T-helper 1 cell treated with Interleukin-12 subunit alpha and Interleukin-12 subunit beta and Interleukin-4 antibody, amounts not matched to agents 30 μg/mL and 1 μg/mL, for 36 hours (primary cell): ENCODE results near the gene SCN3B.

ENCODE experiments used
- H3K27ac Mint-ChIP-seq: one replicate; pipeline ENCODE4 v1.8.0; 2021; ENCODE audit warnings: mild to moderate bottlenecking, mixed read lengths
- H3K27me3 Mint-ChIP-seq: one replicate; pipeline ENCODE4 v1.8.0; 2021; ENCODE audit warnings: low read depth, mixed read lengths
- H3K36me3 Mint-ChIP-seq: one replicate; pipeline ENCODE4 v1.8.0; 2021; ENCODE audit warnings: low read depth, mixed read lengths
- H3K4me1 Mint-ChIP-seq: one replicate; pipeline ENCODE4 v1.8.0; 2021; ENCODE audit warnings: low read depth, mixed read lengths
- H3K4me3 Mint-ChIP-seq: one replicate; pipeline ENCODE4 v1.8.0; 2021; ENCODE audit warnings: mild to moderate bottlenecking, moderate library complexity, mixed read lengths
- H3K9me3 Mint-ChIP-seq: one replicate; pipeline ENCODE4 v1.8.0; 2021; ENCODE audit warnings: mixed read lengths

SCN3B gene

GRCh38 chr11:123654566-123655081, at the start of gene SCN3B:
Gene SCN3B, minus strand, starts transcription at chr11:123654624. Its CDS starts 823 bp downstream, at chr11:123653801.
- peaks cover 54% of the 10 kb centered on the region for H3K27me3 Mint-ChIP-seq
- no peak within 1 kb of the TSS for H3K27ac Mint-ChIP-seq
- peaks cover 15% of the 10 kb centered on the region for H3K9me3 Mint-ChIP-seq
- H3K4me3 Mint-ChIP-seq, result peak within 1 kb of the TSS; percentile 62
- peaks cover 11% of the 10 kb centered on the region for H3K4me1 Mint-ChIP-seq
- peaks cover 1% of the 10 kb centered on the region for H3K36me3 Mint-ChIP-seq

GRCh38 chr11:123702696-123703095, 48.3 kb upstream of the SCN3B start:
- no peak overlapping the region for H3K4me3 Mint-ChIP-seq
- peaks cover 20% of the 10 kb centered on the region for H3K27me3 Mint-ChIP-seq
- H3K4me1 Mint-ChIP-seq, result peaks cover 2% of the 10 kb centered on the region
- no peaks in the 10 kb centered on the region for H3K9me3 Mint-ChIP-seq
- no peak overlapping the region for H3K27ac Mint-ChIP-seq
- H3K36me3 Mint-ChIP-seq, result no peaks in the 10 kb centered on the region

GRCh38 chr11:123702139-123702538, 47.7 kb upstream of the SCN3B start:
- no peaks in the 10 kb centered on the region for H3K36me3 Mint-ChIP-seq
- no peak overlapping the region for H3K27ac Mint-ChIP-seq
- peaks cover 22% of the 10 kb centered on the region for H3K27me3 Mint-ChIP-seq
- H3K4me1 Mint-ChIP-seq, result peaks cover 2% of the 10 kb centered on the region
- no peak overlapping the region for H3K4me3 Mint-ChIP-seq
- H3K9me3 Mint-ChIP-seq, result no peaks in the 10 kb centered on the region

- no peak overlapping the region for H3K4me3 Mint-ChIP-seq
- no peaks in the 10 kb centered on the region for H3K36me3 Mint-ChIP-seq
- H3K27ac Mint-ChIP-seq, result no peak overlapping the region
- no peaks in the 10 kb centered on the region for H3K9me3 Mint-ChIP-seq
- H3K4me1 Mint-ChIP-seq, result peaks cover 2% of the 10 kb centered on the region
- H3K27me3 Mint-ChIP-seq, result peaks cover 22% of the 10 kb centered on the region
Observed at GRCh38 chr11:123700772-123701171, 46.3 kb upstream of the SCN3B start.

- no peak overlapping the region for H3K4me3 Mint-ChIP-seq
- no peak overlapping the region for H3K27ac Mint-ChIP-seq
- peaks cover 28% of the 10 kb centered on the region for H3K27me3 Mint-ChIP-seq
- H3K36me3 Mint-ChIP-seq, result no peaks in the 10 kb centered on the region
- H3K4me1 Mint-ChIP-seq, result peaks cover 2% of the 10 kb centered on the region
- no peaks in the 10 kb centered on the region for H3K9me3 Mint-ChIP-seq
Observed at GRCh38 chr11:123698546-123699127, 44.2 kb upstream of the SCN3B start.

- H3K27me3 Mint-ChIP-seq, result peaks cover 49% of the 10 kb centered on the region
- no peaks in the 10 kb centered on the region for H3K36me3 Mint-ChIP-seq
- no peak overlapping the region for H3K27ac Mint-ChIP-seq
- H3K4me3 Mint-ChIP-seq, result no peak overlapping the region
- peaks cover 2% of the 10 kb centered on the region for H3K4me1 Mint-ChIP-seq
- no peaks in the 10 kb centered on the region for H3K9me3 Mint-ChIP-seq
Observed at GRCh38 chr11:123696183-123696582, 41.8 kb upstream of the SCN3B start.

GRCh38 chr11:123695231-123695630, 40.8 kb upstream of the SCN3B start:
- peaks cover 47% of the 10 kb centered on the region for H3K27me3 Mint-ChIP-seq
- H3K36me3 Mint-ChIP-seq, result no peaks in the 10 kb centered on the region
- no peaks in the 10 kb centered on the region for H3K9me3 Mint-ChIP-seq
- H3K4me3 Mint-ChIP-seq, result no peak overlapping the region
- H3K4me1 Mint-ChIP-seq, result no peaks in the 10 kb centered on the region
- no peak overlapping the region for H3K27ac Mint-ChIP-seq

GRCh38 chr11:123694551-123694950, 40.1 kb upstream of the SCN3B start:
- no peak overlapping the region for H3K27ac Mint-ChIP-seq
- H3K36me3 Mint-ChIP-seq, result no peaks in the 10 kb centered on the region
- peaks cover 40% of the 10 kb centered on the region for H3K27me3 Mint-ChIP-seq

GRCh38 chr11:123692961-123693360, 38.5 kb upstream of the SCN3B start:
- Mint-ChIP-seq H3K27me3 (peaks cover 38% of the 10 kb centered on the region), H3K4me3 (no peak overlapping the region), H3K9me3 (no peaks in the 10 kb centered on the region), H3K36me3 (no peaks in the 10 kb centered on the region), H3K4me1 (no peaks in the 10 kb centered on the region), H3K27ac (no peak overlapping the region)

More at GRCh38 chr11:123694551-123694950, 40.1 kb upstream of the SCN3B start:
- Mint-ChIP-seq H3K4me1 (no peaks in the 10 kb centered on the region), H3K4me3 (no peak overlapping the region), H3K9me3 (no peaks in the 10 kb centered on the region)

- Mint-ChIP-seq H3K27ac (no peak overlapping the region), H3K27me3 (peaks cover 35% of the 10 kb centered on the region), H3K9me3 (no peaks in the 10 kb centered on the region), H3K4me1 (no peaks in the 10 kb centered on the region), H3K36me3 (no peaks in the 10 kb centered on the region), H3K4me3 (no peak overlapping the region)
Observed at GRCh38 chr11:123690485-123690884, 36.1 kb upstream of the SCN3B start.

- H3K27ac Mint-ChIP-seq, result no peak overlapping the region
- H3K27me3 Mint-ChIP-seq, result peaks cover 17% of the 10 kb centered on the region
- no peaks in the 10 kb centered on the region for H3K36me3 Mint-ChIP-seq
- H3K4me1 Mint-ChIP-seq, result peaks cover 2% of the 10 kb centered on the region
- H3K9me3 Mint-ChIP-seq, result no peaks in the 10 kb centered on the region
- no peak overlapping the region for H3K4me3 Mint-ChIP-seq
Observed at GRCh38 chr11:123684601-123685000, 30.2 kb upstream of the SCN3B start.

- H3K36me3 Mint-ChIP-seq, result no peaks in the 10 kb centered on the region
- H3K4me1 Mint-ChIP-seq, result peaks cover 2% of the 10 kb centered on the region
- H3K27ac Mint-ChIP-seq, result no peak overlapping the region
- H3K4me3 Mint-ChIP-seq, result no peak overlapping the region
- H3K9me3 Mint-ChIP-seq, result no peaks in the 10 kb centered on the region
- peaks cover 20% of the 10 kb centered on the region for H3K27me3 Mint-ChIP-seq
Observed at GRCh38 chr11:123683428-123684170, 29.2 kb upstream of the SCN3B start.

GRCh38 chr11:123682696-123683410, 28.4 kb upstream of the SCN3B start:
- H3K27ac Mint-ChIP-seq, result no peak overlapping the region
- H3K36me3 Mint-ChIP-seq, result no peaks in the 10 kb centered on the region
- peaks cover 2% of the 10 kb centered on the region for H3K4me1 Mint-ChIP-seq
- H3K27me3 Mint-ChIP-seq, result peaks cover 16% of the 10 kb centered on the region
- H3K4me3 Mint-ChIP-seq, result no peak overlapping the region
- H3K9me3 Mint-ChIP-seq, result no peaks in the 10 kb centered on the region

GRCh38 chr11:123681030-123681429, 26.6 kb upstream of the SCN3B start:
- no peak overlapping the region for H3K4me3 Mint-ChIP-seq
- peak overlapping the region; percentile 4 for H3K27ac Mint-ChIP-seq
- H3K4me1 Mint-ChIP-seq, result peaks cover 2% of the 10 kb centered on the region
- H3K27me3 Mint-ChIP-seq, result peaks cover 20% of the 10 kb centered on the region
- no peaks in the 10 kb centered on the region for H3K36me3 Mint-ChIP-seq
- H3K9me3 Mint-ChIP-seq, result no peaks in the 10 kb centered on the region

- Mint-ChIP-seq H3K27me3 (peaks cover 24% of the 10 kb centered on the region), H3K27ac (no peak overlapping the region), H3K4me3 (no peak overlapping the region), H3K9me3 (no peaks in the 10 kb centered on the region), H3K36me3 (no peaks in the 10 kb centered on the region), H3K4me1 (peaks cover 2% of the 10 kb centered on the region)
Observed at GRCh38 chr11:123678246-123678645, 23.8 kb upstream of the SCN3B start.
